Measurements from ENCODE around the gene CACNA1C.

Gene CACNA1C

DNA sequence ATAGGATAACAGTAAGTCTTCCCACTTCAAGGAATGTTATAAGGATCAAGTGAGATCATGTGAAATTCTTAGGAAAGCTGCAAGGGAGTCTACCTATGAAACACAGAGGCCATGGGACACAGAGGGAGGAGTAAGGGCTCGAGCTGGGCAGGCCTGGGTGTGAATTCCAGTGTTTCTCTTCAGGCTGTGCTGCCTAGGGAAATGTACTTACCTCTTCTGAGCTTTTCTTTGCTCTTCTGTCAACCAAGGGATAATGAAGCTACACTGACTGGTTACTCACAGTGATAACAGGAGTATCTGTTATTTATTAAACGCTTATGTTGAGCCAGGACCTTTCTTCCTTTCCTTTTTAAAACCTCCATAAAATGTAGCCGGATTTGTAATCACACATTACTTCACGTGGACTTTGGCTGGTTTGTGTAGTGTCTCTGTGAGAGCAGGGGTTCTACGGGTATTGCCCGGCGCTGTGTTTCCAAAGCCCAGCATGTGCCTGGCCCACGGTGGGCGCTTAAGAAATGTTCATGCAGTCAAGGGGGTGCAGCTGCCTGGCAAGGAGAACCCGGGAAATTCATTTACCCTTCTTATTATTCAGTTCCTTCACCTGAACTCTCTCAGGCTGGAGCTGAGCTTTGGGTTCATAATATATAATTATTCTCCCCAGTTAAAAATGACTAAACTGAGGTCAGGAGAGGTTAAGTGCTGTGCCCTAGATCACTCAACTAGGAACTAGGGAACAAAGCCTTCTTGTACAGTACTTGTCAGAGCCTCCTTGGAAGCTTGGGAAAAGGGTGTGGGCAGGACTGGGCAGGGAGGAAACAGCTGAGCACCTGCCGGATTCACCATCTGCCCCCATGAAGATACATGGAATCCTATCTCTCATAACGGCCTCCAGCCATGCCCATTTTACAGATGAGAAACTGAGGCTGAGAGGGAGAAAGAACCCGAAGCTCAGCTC lies 214.2 kb downstream of the CACNA1C start:
- H3K27ac ChIP-seq, result no peak overlapping the region
- TF ChIP-seq CTCF (conservative IDR thresholded peaks at IDR 0.05), result no peak
- TF ChIP-seq ZFX (IDR thresholded peaks at IDR 0.05), result no peak

GRCh38 chr12:2267703-2268470 lies 215.1 kb downstream of the CACNA1C start:
- no peak overlapping the region for H3K27ac ChIP-seq
- no peak for TF ChIP-seq CTCF (conservative IDR thresholded peaks at IDR 0.05)
- TF ChIP-seq ZFX (IDR thresholded peaks at IDR 0.05), result no peak

GRCh38 chr12:2268471-2269286 lies 215.9 kb downstream of the CACNA1C start:
- TF ChIP-seq CTCF (conservative IDR thresholded peaks at IDR 0.05) (no peak), ZFX (IDR thresholded peaks at IDR 0.05) (no peak)
- H3K27ac ChIP-seq, result no peak overlapping the region

DNA sequence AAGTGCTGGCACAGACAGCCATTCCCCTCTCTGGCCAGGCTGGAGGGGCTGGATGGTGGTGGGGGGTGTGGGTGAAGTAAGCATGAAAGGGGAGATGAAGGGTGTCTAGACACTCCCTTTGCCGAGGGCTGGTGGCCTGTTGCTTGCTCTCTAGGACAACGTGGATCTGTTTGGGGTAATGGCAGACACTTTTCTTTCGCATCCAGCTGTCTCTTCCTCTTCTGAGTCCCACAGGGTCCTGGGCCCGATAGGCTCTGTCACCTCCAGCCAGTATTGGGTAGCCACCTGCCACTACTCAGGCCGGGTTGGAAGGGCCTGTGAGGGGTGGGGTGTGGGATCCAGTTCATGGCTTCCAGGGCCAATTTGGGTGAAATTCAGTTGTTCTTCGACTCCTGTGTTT lies 218.1 kb downstream of the CACNA1C start:
- TF ChIP-seq CTCF (conservative IDR thresholded peaks at IDR 0.05) (no peak), ZFX (IDR thresholded peaks at IDR 0.05) (no peak)
- H3K27ac ChIP-seq, result no peak overlapping the region

GRCh38 chr12:2271961-2272360 lies 219.2 kb downstream of the CACNA1C start:
- TF ChIP-seq ZFX (IDR thresholded peaks at IDR 0.05), result no peak
- TF ChIP-seq CTCF (conservative IDR thresholded peaks at IDR 0.05), result no peak
- H3K27ac ChIP-seq, result no peak overlapping the region

DNA sequence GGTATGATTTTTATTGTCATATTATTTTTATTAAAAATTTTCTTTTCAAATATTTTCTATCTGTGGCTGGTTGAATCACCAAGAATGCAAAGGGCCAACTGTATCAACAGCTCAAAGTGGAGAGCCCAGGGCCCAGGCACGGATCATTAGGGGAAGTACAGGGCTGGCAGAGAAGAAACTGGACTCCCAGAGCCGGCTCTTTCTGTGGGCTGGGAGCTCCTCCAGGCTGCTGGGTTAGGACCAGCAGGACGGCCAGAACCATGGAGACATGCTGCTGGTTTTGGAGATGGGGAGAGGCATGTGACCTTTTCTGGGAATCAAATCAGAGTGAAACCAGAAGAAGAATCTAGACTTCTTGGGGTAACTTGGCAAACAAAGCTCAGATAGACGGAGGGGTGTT lies 220.5 kb downstream of the CACNA1C start:
- no peak for TF ChIP-seq ZFX (IDR thresholded peaks at IDR 0.05)
- no peak for TF ChIP-seq CTCF (conservative IDR thresholded peaks at IDR 0.05)
- H3K27ac ChIP-seq, result no peak overlapping the region

All from C4-2B (cell line).